IMR-90 (cell line): Measurements from ENCODE around the gene KRTAP27-1. TPM values are rescaled to one million over a fixed set of nuclear protein-coding genes. Genes with fewer than 3 reads are reported as not detected.

Source experiments
- ATAC-seq: fragments of 200-7000 bp; cut with Tn5 transposase; 2 replicates; pipeline ENCODE4 v1.9.1; 2020; ENCODE audit warnings: low read depth, mild to moderate bottlenecking, moderate library complexity
- BruUV-seq: library from RNA; stranded (reverse); fragments of 400-500 nt; replicated peaks from 2 replicates; lab custom pipeline; 2021; lab: Mats Ljungman, UMichigan
- CTCF ChIA-PET: fragments of 300-600 bp; formaldehyde crosslinking; extraction: SDS; loops from one replicate; lab custom pipeline; 2021; ENCODE audit warnings: antibody characterized with exemption; lab: Yijun Ruan, JAX
- POLR2A ChIA-PET: fragments of 300-600 bp; sonication (Branson Sonifier 250); formaldehyde crosslinking; loops from one replicate; lab custom pipeline; 2022; ENCODE audit warnings: antibody characterized with exemption; ENCODE audit not compliant: unreplicated experiment; lab: Charles Lee
- DNase-seq: peaks from one replicate; pipeline ENCODE4 v3.0.0; 2013
- H2AFZ ChIP-seq: replicated peaks from 2 replicates; pipeline ENCODE3; 2013; ENCODE audit warnings: low read length, mild to moderate bottlenecking; ENCODE audit not compliant: poor library complexity
- H2AK5ac ChIP-seq: 2 replicates; pipeline ENCODE4 v1.6.1; 2013; ENCODE audit warnings: low read depth, low read length, inconsistent platforms
- H2AK9ac ChIP-seq: replicated peaks from 2 replicates; pipeline ENCODE3; 2013; ENCODE audit warnings: mild to moderate bottlenecking, low read depth, low read length, moderate library complexity; ENCODE audit not compliant: poor library complexity
- H2BK120ac ChIP-seq: 2 replicates; pipeline ENCODE4 v1.6.1; 2013; ENCODE audit warnings: low read depth, low read length, inconsistent platforms
- H2BK15ac ChIP-seq: 3 replicates; pipeline ENCODE4 v1.6.1; 2013; ENCODE audit warnings: low read depth, low read length, inconsistent platforms
- H2BK20ac ChIP-seq: 2 replicates; pipeline ENCODE4 v1.6.1; 2013; ENCODE audit warnings: low read depth, mild to moderate bottlenecking, inconsistent platforms, low read length, moderate library complexity
- H2BK5ac ChIP-seq: 2 replicates; pipeline ENCODE4 v1.6.1; 2013; ENCODE audit warnings: mild to moderate bottlenecking, low read depth, low read length, inconsistent platforms; ENCODE audit not compliant: poor library complexity, severe bottlenecking
- H3K14ac ChIP-seq: replicated peaks from 2 replicates; pipeline ENCODE4 v1.6.1; 2013; ENCODE audit warnings: low read depth, low read length, inconsistent platforms
- H3K18ac ChIP-seq: 2 replicates; pipeline ENCODE4 v1.6.1; 2013; ENCODE audit warnings: low read depth, low read length, control low read depth
- H3K23ac ChIP-seq: 2 replicates; pipeline ENCODE4 v1.6.1; 2013; ENCODE audit warnings: low read depth, low read length, inconsistent platforms
- H3K27ac ChIP-seq: 2 replicates; pipeline ENCODE4 v1.5.1; 2013; ENCODE audit warnings: mild to moderate bottlenecking, control low read depth, low read length; ENCODE audit not compliant: insufficient read depth
- H3K27me3 ChIP-seq: 2 replicates; pipeline ENCODE4 v1.6.1; 2013; ENCODE audit warnings: low read length; ENCODE audit not compliant: control insufficient read depth, insufficient read depth
- H3K36me3 ChIP-seq: 2 replicates; pipeline ENCODE4 v1.6.1; 2013; ENCODE audit warnings: low read length, mixed read lengths; ENCODE audit not compliant: control insufficient read depth, insufficient read depth
- H3K4ac ChIP-seq: 2 replicates; pipeline ENCODE4 v1.6.1; 2013; ENCODE audit warnings: low read depth, low read length, inconsistent platforms
- H3K4me1 ChIP-seq: 2 replicates; pipeline ENCODE4 v1.6.1; 2013; ENCODE audit warnings: low read length, mixed read lengths; ENCODE audit not compliant: control insufficient read depth, insufficient read depth
- H3K4me2 ChIP-seq: 2 replicates; pipeline ENCODE4 v1.6.1; 2013; ENCODE audit warnings: low read depth, mild to moderate bottlenecking, control low read depth, low read length, moderate library complexity
- H3K4me3 ChIP-seq: 2 replicates; pipeline ENCODE4 v1.5.1; 2013; ENCODE audit warnings: low read depth, mild to moderate bottlenecking, control low read depth, low read length, moderate library complexity; ENCODE audit not compliant: insufficient read depth
- H3K56ac ChIP-seq: 2 replicates; pipeline ENCODE4 v1.6.1; 2013; ENCODE audit warnings: low read length, inconsistent platforms; ENCODE audit not compliant: insufficient read depth; ENCODE audit errors: extremely low read depth
- H3K79me1 ChIP-seq, 2 experiments: 2 replicates each; pipeline ENCODE4 v1.6.1; 2013; ENCODE audit warnings: low read length in 2 of 2, inconsistent platforms in 1 of 2, low read depth in 1 of 2
- H3K9ac ChIP-seq: 2 replicates; pipeline ENCODE4 v1.6.1; 2013; ENCODE audit warnings: low read depth, low read length, control low read depth
- H3K9me1 ChIP-seq: 2 replicates; pipeline ENCODE4 v1.6.1; 2013; ENCODE audit warnings: low read length, inconsistent platforms; ENCODE audit not compliant: insufficient read depth
- H3K9me3 ChIP-seq: 2 replicates; pipeline ENCODE4 v1.6.1; 2013; ENCODE audit warnings: low read length; ENCODE audit not compliant: control insufficient read depth, insufficient read depth
- H4K20me1 ChIP-seq: 2 replicates; pipeline ENCODE4 v1.6.1; 2013; ENCODE audit warnings: low read length, inconsistent platforms; ENCODE audit not compliant: insufficient read depth
- H4K5ac ChIP-seq: 2 replicates; pipeline ENCODE4 v1.6.1; 2013; ENCODE audit warnings: mild to moderate bottlenecking, low read depth, low read length, control low read depth
- H4K8ac ChIP-seq, 2 experiments: 2 replicates each; pipeline ENCODE4 v1.6.1; 2013; ENCODE audit warnings: low read depth in 2 of 2, low read length in 2 of 2, control low read depth in 1 of 2, inconsistent platforms in 1 of 2
- H4K91ac ChIP-seq: 2 replicates; pipeline ENCODE4 v1.6.1; 2013; ENCODE audit warnings: low read depth, low read length, inconsistent platforms; ENCODE audit not compliant: insufficient read depth
- BHLHE40 ChIP-seq: fragments of 150-350 bp; IDR thresholded peaks from 2 replicates; pipeline ENCODE4 v1.6.1; 2016; ENCODE audit warnings: mild to moderate bottlenecking, low read depth, low read length
- CEBPB ChIP-seq: IDR thresholded peaks from 2 replicates; pipeline ENCODE4 v1.6.1; 2012; ENCODE audit warnings: low read depth, low read length, improper control_type of control experiment
- CHD1 ChIP-seq: IDR thresholded peaks from 2 replicates; pipeline ENCODE4 v1.6.1; 2012; ENCODE audit warnings: low read depth, low read length, improper control_type of control experiment
- FOS ChIP-seq: fragments of 150-350 bp; IDR thresholded peaks from 2 replicates; pipeline ENCODE4 v1.6.1; 2016; ENCODE audit warnings: low read depth, low read length
- MAFK ChIP-seq: IDR thresholded peaks from 2 replicates; pipeline ENCODE4 v1.6.1; 2012; ENCODE audit warnings: low read depth, low read length, improper control_type of control experiment
- MAZ ChIP-seq: IDR thresholded peaks from 2 replicates; pipeline ENCODE4 v1.6.1; 2012; ENCODE audit warnings: low read depth, mild to moderate bottlenecking, low read length, improper control_type of control experiment, moderate library complexity, borderline replicate concordance
- MXI1 ChIP-seq: IDR thresholded peaks from 2 replicates; pipeline ENCODE4 v1.6.1; 2012; ENCODE audit warnings: low read depth, mild to moderate bottlenecking, low read length, moderate library complexity, borderline replicate concordance
- NFE2L2 ChIP-seq: fragments of 150-350 bp; IDR thresholded peaks from 2 replicates; pipeline ENCODE4 v1.6.1; 2016; ENCODE audit warnings: low read depth, mild to moderate bottlenecking, low read length
- POLR2A ChIP-seq: IDR thresholded peaks from 2 replicates; pipeline ENCODE4 v1.6.1; 2012; ENCODE audit warnings: mild to moderate bottlenecking, low read depth, low read length
- RAD21 ChIP-seq: IDR thresholded peaks from 2 replicates; pipeline ENCODE4 v1.6.1; 2012; ENCODE audit warnings: low read length, improper control_type of control experiment
- RCOR1 ChIP-seq: IDR thresholded peaks from 2 replicates; pipeline ENCODE4 v1.6.1; 2012; ENCODE audit warnings: mild to moderate bottlenecking, low read length, improper control_type of control experiment; ENCODE audit not compliant: insufficient replicate concordance
- RFX5 ChIP-seq: IDR thresholded peaks from 2 replicates; pipeline ENCODE4 v1.8.0; 2012; ENCODE audit warnings: low read depth, mild to moderate bottlenecking, low read length, moderate library complexity
- SMC3 ChIP-seq: fragments of 150-350 bp; IDR thresholded peaks from 2 replicates; pipeline ENCODE4 v1.6.1; 2016; ENCODE audit warnings: low read depth, mild to moderate bottlenecking, antibody characterized with exemption, low read length, moderate library complexity
- WGBS, 2 experiments: methylation state at CpG; one replicate each; pipeline versions ENCODE4 v1.1.5 to v1.1.7; 2013; ENCODE audit warnings: missing lambda C conversion rate in 2 of 2; ENCODE audit not compliant: insufficient read length in 1 of 2; ENCODE audit errors: extremely low coverage in 2 of 2; 5-methylcytosine and 5-hydroxymethylcytosine counted together
- dilution Hi-C: fragments of 300-500 bp; cut with HindIII; formaldehyde crosslinking; loops from one replicate; pipeline ENCODE4 v1.14.3; 2018; ENCODE audit warnings: low sequenced_read_pairs; ENCODE audit not compliant: unreplicated experiment
- in situ Hi-C: fragments of 300-500 bp; cut with MboI; formaldehyde crosslinking; loops from 3 replicates; pipeline ENCODE4 v1.14.3; 2019; ENCODE audit warnings: low sequenced_read_pairs, inconsistent platforms, mixed read lengths
- intact Hi-C: fragments of 100-400 bp; cut with micrococcal nuclease; formaldehyde crosslinking; loops from 2 replicates; pipeline ENCODE4 v1.10.0; 2022
- polyA plus RNA-seq, 3 experiments: library from polyadenylated mRNA; depleted of rRNA; stranded (reverse); fragments of >200 nt; gene quantifications; 2 replicates each; pipeline ENCODE4 v1.2.3, GENCODE V29; 2012; ENCODE audit warnings: low replicate concordance in 1 of 3
- total RNA-seq: library from RNA; depleted of rRNA; stranded (reverse); fragments of >200 nt; gene quantifications from 2 replicates; pipeline ENCODE4 v1.2.3, GENCODE V29; 2012
- TF ChIP-seq, protein P1 (sequence below): conservative IDR thresholded peaks from 2 replicates; pipeline ENCODE4 v1.5.1; 2012; ENCODE audit warnings: mild to moderate bottlenecking, low read depth, low read length, improper control_type of control experiment
- TF ChIP-seq, protein P2 (sequence below): fragments of 150-350 bp; IDR thresholded peaks from 2 replicates; pipeline ENCODE4 v1.6.1; 2016; ENCODE audit warnings: low read depth, mild to moderate bottlenecking, low read length, moderate library complexity, borderline replicate concordance

The KRTAP27-1 gene
- total and polyA plus RNA-seq, 2 of the 4 experiments (the other 2 are of a cell fraction), result not detected

DNA sequence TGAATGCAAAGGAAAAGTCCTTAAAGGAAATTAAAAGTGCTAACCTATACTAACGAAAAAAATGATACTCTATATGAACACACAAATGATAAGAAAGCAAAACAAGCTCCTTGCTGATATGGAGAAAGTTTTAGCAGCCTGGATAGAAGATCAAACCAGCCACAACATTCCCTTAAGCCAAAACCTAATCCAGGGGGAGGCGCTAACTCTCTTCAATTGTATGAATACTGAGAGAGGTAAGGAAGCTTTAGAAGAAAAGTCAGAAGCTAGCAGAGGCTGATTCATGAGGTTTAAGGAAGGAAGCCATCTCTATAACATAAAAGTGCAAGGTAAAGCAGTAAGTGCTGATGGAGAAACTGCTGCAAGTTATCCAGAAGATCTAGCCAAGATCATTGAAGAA lies 7.5 kb upstream of the KRTAP27-1 start:
- Histone ChIP-seq H4K8ac (no peak overlapping the region), H2BK5ac (no peak overlapping the region), H4K5ac (no peak overlapping the region), H3K27ac (no peak overlapping the region), H3K9ac (no peak overlapping the region), H4K91ac (no peak overlapping the region), H2AK5ac (no peak overlapping the region), H3K14ac (no peak overlapping the region), H2BK15ac (no peak overlapping the region), H2BK20ac (no peak overlapping the region), H3K36me3 (no peaks in the 10 kb centered on the region), H3K4ac (no peak overlapping the region), H3K4me3 (no peak overlapping the region), H3K56ac (no peak overlapping the region), H3K18ac (no peak overlapping the region), H3K9me1 (no peaks in the 10 kb centered on the region), H3K27me3 (no peaks in the 10 kb centered on the region), H2AFZ (no peak overlapping the region), H3K23ac (no peak overlapping the region), H4K20me1 (no peaks in the 10 kb centered on the region), H3K79me1 (no peaks in the 10 kb centered on the region), H2BK120ac (no peak overlapping the region), H3K4me1 (no peaks in the 10 kb centered on the region), H3K4me2 (no peak overlapping the region), H3K9me3 (peaks cover 14% of the 10 kb centered on the region), H2AK9ac (no peak overlapping the region)
- ChIA-PET CTCF (no interaction called here), POLR2A (no interaction called here)
- dilution Hi-C loops (no loop called here), intact Hi-C loops (no loop called here), in situ Hi-C loops (no loop called here)
- DNase-seq (no peak), ATAC-seq (no peak)
- WGBS, 2 experiments, result no CpG with 5 or more reads among the region's 2 CpGs
- TF ChIP-seq SMC3 (no peak), FOS (no peak), NFE2L2 (no peak), POLR2A (no peak), RAD21 (no peak), CHD1 (no peak), MXI1 (no peak), CEBPB (no peak), MAFK (no peak), RCOR1 (no peak), MAZ (no peak), RFX5 (no peak), BHLHE40 (no peak)
- TF ChIP-seq, protein P1, sequence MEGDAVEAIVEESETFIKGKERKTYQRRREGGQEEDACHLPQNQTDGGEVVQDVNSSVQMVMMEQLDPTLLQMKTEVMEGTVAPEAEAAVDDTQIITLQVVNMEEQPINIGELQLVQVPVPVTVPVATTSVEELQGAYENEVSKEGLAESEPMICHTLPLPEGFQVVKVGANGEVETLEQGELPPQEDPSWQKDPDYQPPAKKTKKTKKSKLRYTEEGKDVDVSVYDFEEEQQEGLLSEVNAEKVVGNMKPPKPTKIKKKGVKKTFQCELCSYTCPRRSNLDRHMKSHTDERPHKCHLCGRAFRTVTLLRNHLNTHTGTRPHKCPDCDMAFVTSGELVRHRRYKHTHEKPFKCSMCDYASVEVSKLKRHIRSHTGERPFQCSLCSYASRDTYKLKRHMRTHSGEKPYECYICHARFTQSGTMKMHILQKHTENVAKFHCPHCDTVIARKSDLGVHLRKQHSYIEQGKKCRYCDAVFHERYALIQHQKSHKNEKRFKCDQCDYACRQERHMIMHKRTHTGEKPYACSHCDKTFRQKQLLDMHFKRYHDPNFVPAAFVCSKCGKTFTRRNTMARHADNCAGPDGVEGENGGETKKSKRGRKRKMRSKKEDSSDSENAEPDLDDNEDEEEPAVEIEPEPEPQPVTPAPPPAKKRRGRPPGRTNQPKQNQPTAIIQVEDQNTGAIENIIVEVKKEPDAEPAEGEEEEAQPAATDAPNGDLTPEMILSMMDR, result no peak
- TF ChIP-seq, protein P2, sequence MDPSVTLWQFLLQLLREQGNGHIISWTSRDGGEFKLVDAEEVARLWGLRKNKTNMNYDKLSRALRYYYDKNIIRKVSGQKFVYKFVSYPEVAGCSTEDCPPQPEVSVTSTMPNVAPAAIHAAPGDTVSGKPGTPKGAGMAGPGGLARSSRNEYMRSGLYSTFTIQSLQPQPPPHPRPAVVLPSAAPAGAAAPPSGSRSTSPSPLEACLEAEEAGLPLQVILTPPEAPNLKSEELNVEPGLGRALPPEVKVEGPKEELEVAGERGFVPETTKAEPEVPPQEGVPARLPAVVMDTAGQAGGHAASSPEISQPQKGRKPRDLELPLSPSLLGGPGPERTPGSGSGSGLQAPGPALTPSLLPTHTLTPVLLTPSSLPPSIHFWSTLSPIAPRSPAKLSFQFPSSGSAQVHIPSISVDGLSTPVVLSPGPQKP, result no peak
- no TSS peak for BruUV-seq
